ENCODE results near the gene DDX28.
"Not testable (repeated sequence)": the region's sequence is repeated elsewhere in the genome, so short reads cannot be mapped to it uniquely, and the experiment has no call there.

The DDX28 gene

DNA sequence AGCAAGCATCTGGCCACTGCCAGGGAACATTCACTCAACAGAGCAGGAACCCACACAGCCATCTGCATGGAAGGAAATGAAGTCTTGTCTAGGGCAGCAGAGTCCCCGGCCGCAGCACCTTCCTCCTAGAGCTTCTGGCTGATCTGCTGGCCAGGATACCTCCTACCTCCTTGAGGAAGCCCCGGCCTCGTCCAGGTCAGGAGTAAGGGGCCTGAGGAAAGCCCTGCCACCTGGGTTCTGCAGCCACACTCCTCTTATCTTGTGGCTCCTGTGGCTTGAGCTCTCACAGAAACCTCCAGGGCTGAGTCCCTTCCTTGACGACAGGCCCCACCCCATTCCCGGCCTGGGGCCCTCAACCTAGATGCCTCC lies 29.0 kb downstream of the DDX28 start:
- not testable (repeated sequence) for DNase-seq (ENCODE audit: low read depth)

DNA sequence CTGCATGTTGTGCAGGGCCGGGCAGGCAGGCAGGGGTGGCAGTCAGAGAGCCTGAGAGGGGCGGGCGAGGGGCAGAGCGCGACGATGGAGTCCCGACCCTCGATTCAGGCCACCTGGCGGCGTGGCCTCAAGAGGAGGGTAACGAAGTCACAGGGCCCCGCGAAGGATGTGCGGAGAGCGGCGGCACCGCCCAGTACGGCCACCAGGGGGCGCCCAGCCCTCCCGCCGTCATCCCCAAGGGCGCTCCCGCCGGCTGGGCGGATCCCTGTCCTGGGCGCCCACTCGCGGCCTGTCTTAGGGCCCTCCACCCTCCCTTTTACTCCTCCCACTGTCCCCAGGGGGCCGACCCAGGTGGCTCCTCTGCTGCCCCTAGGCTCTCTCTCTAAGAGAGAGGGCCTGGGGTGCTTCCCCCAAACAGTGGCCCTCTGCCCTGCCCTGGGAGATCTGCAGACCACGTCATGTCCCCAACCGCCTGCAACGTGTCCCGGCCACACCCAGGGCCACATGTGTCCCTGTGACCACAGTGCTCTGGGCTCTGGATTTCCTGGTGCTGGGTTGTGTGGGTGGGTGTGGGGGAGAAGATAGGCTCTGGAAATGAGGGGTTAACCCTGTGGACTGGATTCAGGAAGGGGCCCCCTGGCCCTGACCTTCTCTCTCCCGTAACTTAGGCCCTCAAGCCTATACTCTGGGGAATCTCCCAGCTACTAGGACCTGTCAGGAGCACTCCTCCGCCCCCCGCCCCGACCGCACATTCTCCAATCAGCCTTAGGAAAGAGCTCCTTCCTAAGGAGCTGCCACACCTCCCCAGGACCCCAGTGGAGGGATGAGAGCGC lies 29.6 kb downstream of the DDX28 start:
- no peak for DNase-seq (ENCODE audit: low read depth)

DNA sequence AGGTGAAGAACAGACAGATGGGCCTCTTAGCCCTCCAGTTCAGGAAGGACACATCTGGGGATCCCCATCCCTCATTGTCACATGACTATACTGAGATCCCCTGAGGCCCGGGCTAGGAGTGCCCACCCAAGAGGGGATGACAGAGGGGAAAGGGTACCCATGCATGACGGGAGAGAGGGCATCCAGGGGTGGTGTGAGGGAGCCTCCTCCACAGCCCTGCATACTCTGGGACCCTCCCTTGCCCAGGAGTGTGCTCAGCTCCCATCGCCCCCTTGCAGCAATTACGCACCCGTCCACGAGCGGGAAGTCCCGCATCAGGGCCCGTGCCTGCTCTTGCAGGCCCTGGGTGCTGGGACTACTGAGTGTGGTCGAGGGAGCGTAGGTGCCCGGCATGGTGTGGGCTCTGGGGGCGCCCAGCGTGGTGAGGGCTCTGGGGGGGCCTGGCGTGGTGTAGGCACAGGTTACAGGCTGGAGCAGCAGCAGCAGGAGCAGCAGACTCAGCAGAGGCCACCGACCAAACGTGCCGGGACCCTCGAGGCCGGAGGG lies 30.3 kb downstream of the DDX28 start:
- no peak for DNase-seq (ENCODE audit: low read depth)

DNA sequence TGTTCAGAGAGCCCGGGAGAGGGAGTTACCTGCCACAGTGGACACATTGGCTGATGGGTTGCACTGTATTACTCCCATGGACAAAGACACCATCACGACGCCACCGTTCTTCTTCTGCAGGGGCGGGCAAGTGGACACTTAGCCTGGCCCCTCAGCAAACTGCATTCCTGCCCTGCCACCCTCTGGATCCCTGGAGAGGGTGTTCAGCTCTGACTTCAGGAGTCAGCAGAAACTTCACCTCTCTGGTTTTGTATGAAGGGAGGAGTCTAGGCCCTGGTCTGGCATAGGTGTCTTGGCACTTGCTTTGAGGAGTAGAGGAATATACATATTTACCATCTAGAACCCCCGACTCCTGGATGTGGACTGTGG lies 33.0 kb downstream of the DDX28 start:
- DNase-seq (ENCODE audit: low read depth): no peak

DNA sequence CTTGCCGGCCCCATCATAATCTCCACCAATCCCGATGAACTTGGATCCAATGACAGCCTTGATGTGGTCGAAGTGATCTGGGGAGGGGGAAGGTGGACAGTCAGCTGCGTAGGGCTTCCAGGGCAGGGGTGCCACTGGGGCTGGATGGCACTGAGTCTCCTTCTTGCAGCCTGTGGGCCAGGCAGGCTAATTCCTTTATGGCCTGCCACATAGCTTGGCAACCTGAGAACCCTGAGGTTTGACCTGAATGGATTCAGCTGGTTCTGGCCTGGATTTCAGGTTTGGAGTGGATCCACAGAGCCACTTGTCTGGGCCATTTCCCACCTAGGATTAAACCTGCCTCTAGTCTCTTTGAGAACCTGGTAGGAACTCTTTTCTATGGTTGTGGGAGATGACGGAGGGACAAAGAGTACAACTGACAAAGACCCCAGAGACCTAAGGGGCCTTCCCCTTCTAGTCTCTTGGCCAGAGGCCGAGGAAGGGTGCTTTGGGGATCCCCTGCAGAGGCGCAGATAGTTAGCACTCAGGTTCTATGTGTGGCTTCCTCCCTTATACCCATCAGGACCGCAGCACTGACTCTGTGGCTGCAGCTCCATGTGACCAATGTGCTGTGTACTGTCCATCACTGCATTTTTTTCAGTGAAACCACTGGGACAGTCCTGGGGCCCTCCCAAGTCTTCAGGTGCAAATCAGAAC lies 33.6 kb downstream of the DDX28 start:
- no peak for DNase-seq (ENCODE audit: low read depth)

DNA sequence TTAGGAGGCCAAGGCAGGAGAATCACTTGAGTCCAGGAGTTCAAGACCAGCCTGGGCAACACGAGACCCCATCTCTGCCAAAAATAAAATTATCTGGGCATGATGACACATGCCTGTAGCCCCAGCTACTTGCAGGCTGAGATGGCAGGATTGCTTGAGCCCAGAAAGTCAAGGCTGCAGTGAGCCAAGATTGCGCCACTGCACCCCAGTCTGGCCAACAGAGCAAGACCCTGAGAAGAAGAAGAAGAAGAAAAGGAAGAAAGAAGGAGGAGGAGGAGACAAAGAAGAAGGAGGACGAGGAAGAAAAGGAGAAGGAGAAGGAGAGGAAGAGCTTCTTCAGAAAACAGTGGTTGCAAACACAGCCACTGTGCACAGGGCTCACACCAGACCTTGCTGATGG lies 34.4 kb downstream of the DDX28 start:
- DNase-seq (ENCODE audit: low read depth): no peak

DNA sequence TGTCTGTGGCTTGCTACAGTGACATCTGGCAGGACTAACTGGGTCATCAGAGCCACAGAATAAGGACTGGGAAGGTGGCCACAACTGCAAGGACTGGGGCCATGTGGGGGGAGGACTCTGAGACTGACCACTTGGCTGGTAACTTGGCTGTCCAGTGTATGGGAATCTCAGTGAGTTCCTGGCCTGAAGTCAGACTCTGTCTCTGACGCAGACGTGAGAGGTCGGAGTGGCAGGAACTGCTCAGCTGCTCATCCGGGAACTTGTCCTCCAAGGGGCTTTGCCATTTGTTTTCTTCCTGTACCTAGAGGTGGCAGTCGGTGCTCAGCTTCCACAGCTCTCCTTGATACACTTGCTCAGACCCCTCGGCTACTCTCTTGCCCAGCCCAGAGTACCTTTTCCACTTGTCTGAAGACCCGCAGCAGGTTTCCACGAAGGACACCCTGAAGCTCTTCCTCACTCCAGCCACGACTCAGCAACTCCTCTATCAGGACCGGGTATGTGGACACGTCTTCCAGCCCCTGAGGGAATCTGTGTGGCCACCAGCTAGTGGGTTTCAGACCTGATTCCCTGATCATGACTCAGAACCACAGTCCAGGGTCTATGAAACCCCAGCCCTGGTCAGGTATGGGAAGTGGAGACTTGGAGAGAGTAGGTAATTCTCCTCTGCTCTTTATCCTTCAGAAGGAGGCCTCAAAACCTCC lies 35.4 kb downstream of the DDX28 start:
- no peak for DNase-seq (ENCODE audit: low read depth)

DNA sequence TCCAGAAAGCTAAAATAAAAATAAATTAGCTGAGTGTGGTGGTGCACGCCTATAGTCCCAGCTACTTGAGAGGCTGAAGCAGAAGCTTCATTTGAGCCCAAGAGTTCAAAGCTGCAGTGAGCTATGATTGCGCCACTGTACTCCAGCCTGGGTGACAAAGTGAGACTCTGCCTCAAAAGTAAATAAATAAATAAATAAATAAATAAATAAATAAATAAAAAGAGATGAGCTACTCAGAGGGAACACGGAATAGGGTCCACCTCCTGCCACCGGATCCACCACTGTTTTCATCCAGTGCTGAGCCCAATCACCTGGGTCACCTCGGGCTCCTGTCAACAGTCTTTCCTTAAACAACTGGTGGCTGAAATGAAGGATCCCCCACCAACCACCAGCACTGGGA lies 36.1 kb downstream of the DDX28 start:
- no peak for DNase-seq (ENCODE audit: low read depth)

DNA sequence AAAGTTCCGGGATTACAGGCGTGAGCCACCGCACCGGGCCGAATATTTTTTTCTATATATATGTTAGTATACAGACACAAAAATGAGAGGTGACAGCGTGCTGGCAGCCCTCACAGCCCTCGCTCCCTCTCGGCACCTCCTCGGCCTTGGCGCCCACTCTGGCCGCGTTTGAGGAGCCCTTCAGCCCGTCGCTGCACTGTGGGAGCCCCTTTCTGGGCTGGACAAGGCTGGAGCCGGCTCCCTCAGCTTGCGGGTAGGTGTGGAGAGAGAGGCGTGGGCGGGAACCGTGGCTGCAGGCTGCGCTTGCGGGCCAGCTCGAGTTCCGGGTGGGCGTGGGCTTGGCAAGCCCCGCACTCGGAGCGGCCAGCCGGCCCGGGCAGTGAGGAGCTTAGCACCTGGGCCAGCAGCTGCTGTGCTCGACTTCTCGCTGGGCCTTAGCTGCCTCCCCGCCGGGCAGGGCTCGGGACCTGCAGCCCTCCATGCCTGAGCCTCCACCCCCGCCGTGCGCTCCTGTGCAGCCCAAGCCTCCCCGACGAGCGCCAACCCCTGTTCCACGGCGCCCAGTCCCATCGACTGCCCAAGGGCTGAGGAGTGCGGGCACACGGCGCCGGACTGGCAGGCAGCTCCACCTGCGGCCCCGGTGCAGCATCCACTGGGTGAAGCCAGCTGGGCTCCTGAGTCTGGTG lies 40.9 kb downstream of the DDX28 start:
- no peak for DNase-seq (ENCODE audit: low read depth)

DNA sequence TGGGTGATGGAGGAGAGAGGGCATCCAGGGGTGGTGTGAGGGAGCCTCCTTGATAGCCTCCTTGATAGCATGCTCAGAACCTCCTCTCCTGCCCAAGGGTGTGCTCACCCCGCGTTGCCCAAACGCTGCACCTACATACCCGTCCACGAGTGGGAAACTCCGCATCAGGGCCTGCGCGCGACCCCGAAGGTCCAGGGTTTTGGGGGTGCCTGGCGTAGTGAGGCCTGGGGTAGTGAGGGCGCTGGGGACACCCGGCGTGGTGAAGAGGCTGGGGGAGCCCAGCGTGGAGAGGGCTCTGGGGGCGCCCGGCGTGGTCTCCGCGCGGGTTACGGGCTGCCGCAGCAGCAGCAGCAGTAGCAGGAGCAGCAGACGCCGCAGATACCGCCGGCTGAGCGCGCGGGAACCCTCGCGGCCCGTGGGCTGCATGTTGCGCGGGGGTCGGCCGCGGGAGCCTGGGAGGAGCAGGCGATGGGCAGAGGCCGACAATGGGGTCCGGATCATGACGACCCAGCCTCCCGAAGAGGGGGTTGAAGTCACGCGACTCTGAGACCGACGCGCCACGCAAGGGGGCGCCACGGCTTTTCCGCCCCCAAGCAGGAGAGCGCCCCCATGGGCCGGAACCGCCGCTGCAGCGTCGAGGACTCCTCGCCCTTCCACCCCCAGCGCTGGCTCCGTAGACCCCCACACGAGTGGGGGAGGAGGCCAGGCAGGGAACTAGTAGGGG lies 42.9 kb downstream of the DDX28 start, which contains the start of gene DPEP3:
Gene DPEP3 (minus strand): TSS at position 545 of the 724 bp plus-strand sequence. CDS start 119 bp downstream, at position 426.
- DNase-seq (ENCODE audit: low read depth): no peak

DNA sequence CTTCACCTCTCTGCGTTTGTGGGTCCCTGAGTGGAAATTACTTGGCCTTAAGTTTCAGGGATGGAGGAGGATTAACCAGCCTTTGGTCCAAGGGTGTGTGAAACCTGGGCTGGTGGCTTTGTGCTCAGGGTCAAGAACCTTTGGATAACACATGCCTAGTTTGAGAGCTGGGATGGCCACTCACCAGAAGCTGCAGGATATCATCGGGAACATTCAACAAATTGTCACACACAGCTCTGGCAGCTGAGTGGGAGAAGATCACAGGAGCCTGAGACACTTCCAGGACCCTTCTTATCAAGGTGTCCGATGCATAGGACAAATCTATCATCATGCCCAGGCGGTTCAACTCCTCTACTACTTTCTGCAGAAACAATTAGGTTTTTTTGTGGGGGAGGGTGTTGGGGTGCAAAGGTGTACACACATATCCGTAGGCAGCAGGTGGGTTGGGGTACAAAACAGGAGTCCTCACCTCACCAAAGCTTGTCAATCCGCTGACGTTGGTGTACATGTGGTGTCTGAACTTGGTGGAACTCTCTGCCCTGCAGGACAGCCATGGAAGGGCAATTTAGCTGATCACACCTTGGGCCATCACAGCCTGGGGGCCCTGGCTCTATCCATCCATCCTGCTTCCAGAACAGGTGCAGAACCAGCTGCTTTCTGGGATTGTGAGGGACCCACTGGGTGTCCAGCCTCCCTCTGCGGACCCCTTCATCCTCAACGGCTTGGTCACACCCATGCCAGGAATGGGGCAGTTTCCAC lies 45.4 kb downstream of the DDX28 start:
- no peak for DNase-seq (ENCODE audit: low read depth)

DNA sequence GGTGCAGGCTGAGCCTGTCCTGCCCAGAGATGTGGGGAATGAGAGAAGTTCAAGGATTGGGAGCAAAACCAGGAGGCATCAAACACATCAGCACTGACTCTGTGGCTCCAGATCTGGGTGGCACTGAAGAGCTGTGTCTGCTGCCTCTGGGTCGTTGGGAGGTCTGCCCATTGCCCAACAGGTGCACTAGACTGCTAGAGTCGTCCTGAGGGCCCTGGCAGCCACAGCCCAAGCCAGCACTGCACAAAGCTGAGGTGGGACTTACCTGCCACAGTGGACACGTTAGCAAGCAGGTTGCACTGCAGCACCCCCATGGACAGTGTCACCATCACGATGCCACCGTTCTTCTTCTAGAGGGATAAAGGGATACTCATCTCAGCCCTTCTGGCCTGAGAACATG lies 46.0 kb downstream of the DDX28 start:
- no peak for DNase-seq (ENCODE audit: low read depth)

DNA sequence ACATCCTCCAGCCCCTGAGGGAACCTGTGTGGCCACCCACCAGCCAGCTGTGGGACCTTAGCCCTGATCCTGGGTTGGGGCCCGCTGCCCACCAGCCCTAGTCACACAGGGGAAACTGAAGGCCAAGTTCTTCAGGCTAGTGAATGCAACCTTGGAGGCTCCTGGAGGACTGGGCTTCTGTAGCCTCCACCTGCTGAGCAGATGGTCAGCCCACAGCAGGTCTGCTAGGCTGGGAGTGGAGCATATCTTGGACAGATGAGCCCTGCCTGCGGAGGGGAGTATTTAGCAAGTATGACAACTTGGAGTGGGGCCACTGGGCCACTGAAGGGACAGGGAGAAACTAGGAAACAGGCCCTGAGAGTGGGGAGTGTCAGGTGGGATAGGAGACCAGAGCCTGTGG lies 46.8 kb downstream of the DDX28 start:
- no peak for DNase-seq (ENCODE audit: low read depth)

DNA sequence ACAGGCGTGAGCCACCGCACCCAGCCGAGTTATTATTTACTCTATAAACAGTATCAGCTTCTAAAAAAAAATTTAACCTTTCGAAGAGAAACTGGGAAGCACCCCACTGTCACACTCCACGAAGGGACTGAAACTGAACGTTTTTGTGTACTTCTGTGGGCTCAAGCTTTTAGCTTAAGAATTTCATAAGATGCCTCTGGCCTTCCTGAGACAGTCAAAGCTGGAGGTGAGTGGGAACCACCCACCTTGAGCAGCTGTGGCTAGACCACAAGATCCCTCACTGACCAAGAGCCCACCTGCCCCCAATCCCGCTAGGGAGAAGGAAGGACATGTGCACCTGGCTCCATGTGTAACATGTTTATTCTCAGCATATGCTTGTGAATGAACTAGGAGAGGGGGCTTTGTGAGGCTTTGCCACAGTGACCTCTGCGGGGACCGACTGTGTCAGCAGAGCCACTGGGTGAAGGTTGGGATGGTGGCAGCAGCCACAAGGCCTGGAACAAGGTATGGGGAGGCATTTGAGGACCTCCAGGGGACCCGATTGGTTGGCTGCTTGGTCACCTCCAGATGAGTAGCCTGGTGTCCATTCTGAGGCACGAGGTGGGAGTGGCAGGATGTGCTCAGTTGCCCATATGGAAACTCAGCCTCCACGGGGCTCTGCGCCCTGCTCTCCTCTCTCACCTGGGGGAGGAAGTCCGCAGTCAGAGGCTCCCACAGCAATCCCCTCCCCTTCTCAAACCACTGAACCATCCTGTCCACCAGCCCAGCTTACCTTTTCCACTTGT lies 47.5 kb downstream of the DDX28 start:
- DNase-seq (ENCODE audit: low read depth): no peak

DNA sequence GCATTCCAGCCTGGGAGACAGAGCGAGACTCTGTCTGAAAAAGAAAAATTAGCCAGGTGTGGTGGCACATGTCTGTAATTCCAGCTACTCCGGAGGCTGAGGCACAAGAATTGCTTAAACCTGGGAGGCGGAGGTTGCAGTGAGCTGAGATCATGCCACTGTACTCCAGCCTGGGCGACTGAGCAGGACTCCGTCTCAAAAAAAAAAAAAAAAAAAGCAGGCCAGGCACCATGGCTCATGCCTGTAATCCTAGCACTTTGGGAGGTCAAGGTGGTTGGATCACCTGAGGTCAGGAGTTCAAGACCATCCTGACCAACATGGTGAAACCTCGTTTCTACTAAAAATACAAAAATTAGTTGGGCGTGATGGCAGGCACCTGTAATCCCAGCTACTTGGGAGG lies 50.7 kb downstream of the DDX28 start:
- not testable (repeated sequence) for DNase-seq (ENCODE audit: low read depth)

DNA sequence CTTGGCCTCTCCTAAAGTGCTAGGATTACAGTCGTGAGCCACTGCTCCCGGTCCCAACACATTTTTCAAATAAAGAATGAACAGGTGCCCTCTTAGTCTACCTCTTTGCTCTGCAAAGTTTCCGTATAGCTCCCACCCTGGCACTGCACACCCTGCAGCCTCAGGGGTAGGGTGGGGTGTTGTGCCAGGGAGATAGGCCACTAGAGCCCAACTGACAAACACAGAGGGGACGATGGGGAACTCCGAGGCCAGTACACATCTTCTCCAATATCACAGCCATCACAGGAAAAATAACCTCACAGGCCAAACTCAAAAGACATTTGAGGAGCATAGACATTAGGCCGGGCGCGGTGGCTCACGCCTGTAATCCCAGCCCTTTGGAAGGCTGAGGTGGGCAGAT lies 51.9 kb downstream of the DDX28 start:
- DNase-seq (ENCODE audit: low read depth): no peak
